ENCODE results near the gene LYL1.

GRCh38 chr19:13149628-13150186 is 47.0 kb upstream of the LYL1 start:
- TF ChIP-seq CTCF (IDR thresholded peaks at IDR 0.05; ENCODE audit: extremely low read depth in 1 of 2, insufficient read depth in 1 of 2, low read depth in 1 of 2, low read length in 2 of 2) (no peak), EZH2 (IDR thresholded peaks at IDR 0.05; ENCODE audit: borderline replicate concordance, low read depth, low read length, severe bottlenecking) (no peak), POLR2A (IDR thresholded peaks at IDR 0.05; ENCODE audit: low read depth, low read length) (no peak), POLR2AphosphoS5 (IDR thresholded peaks at IDR 0.05; ENCODE audit: insufficient read depth, low read depth, low read length) (no peak), FOS (IDR thresholded peaks at IDR 0.05; ENCODE audit: borderline replicate concordance, insufficient read depth, low read length) (no peak), MAX (IDR thresholded peaks at IDR 0.05; ENCODE audit: insufficient read depth, insufficient read length) (no peak), MYC (IDR thresholded peaks at IDR 0.05; ENCODE audit: low read depth, low read length) (no peak), JUN (IDR thresholded peaks at IDR 0.05; ENCODE audit: borderline replicate concordance, insufficient read depth, insufficient read length, low read depth) (no peak)

Measured in endothelial cell of umbilical vein (primary cell).